ENCODE data around the gene CCDC28A.

GRCh38 chr6:138806889-138807288 lies 33.3 kb downstream of the CCDC28A start:
- TF ChIP-seq CTCF (IDR thresholded peaks at IDR 0.05) (no peak), POLR2A (IDR thresholded peaks at IDR 0.05) (no peak)

All from testis (tissue), 2 donors.